Mucosa of rectum (tissue), 2 donors: Measurements from ENCODE around the gene NR6A1.

Experiments used
- H3K27ac ChIP-seq, 2 donors: one replicate each; pipeline ENCODE4 v1.7.0; 2013; ENCODE audit warnings: inconsistent platforms in 2 of 2, low read depth in 2 of 2, low read length in 2 of 2
- H3K27me3 ChIP-seq, 2 donors: one replicate each; pipeline ENCODE4 v1.7.0; 2013; ENCODE audit warnings: low read length in 2 of 2; ENCODE audit not compliant: control insufficient read depth in 2 of 2, insufficient read depth in 2 of 2
- H3K36me3 ChIP-seq, 2 donors: one replicate each; pipeline ENCODE4 v1.7.0; 2013; ENCODE audit warnings: low read length in 2 of 2; ENCODE audit not compliant: control insufficient read depth in 2 of 2, insufficient read depth in 2 of 2
- H3K4me1 ChIP-seq, 2 donors: one replicate each; pipeline ENCODE4 v1.7.0; 2013; ENCODE audit warnings: low read length in 2 of 2, mild to moderate bottlenecking in 1 of 2; ENCODE audit not compliant: control insufficient read depth in 2 of 2, insufficient read depth in 2 of 2
- H3K4me3 ChIP-seq, 2 donors: one replicate each; pipeline ENCODE4 v1.7.0; 2013; ENCODE audit warnings: low read length in 2 of 2
- H3K9ac ChIP-seq, 2 donors: one replicate each; pipeline ENCODE4 v1.7.0; 2013; ENCODE audit warnings: low read length in 2 of 2, low read depth in 1 of 2, mild to moderate bottlenecking in 1 of 2
- H3K9me3 ChIP-seq, 2 donors: one replicate each; pipeline ENCODE4 v1.7.0; 2013; ENCODE audit warnings: low read length in 2 of 2; ENCODE audit not compliant: control insufficient read depth in 2 of 2
- donor health status: healthy.
- donor health status: Normal muscosa, but diverticular disease.

Gene NR6A1

GRCh38 chr9:124487260-124488182 lies 283.6 kb downstream of the NR6A1 start:
- Histone ChIP-seq H3K27me3 (peaks cover 0 to 11% of the 10 kb centered on the region in 2 donors), H3K9ac (no peak overlapping the region), H3K4me3 (no peak overlapping the region), H3K27ac (no peak overlapping the region), H3K9me3 (no peaks in the 10 kb centered on the region), H3K4me1 (no peaks in the 10 kb centered on the region), H3K36me3 (no peaks in the 10 kb centered on the region)

- Histone ChIP-seq H3K9ac (no peak overlapping the region), H3K27ac (no peak overlapping the region), H3K4me3 (no peak overlapping the region), H3K27me3 (peaks cover 0 to 11% of the 10 kb centered on the region in 2 donors), H3K36me3 (no peaks in the 10 kb centered on the region), H3K9me3 (no peaks in the 10 kb centered on the region), H3K4me1 (no peaks in the 10 kb centered on the region)
Observed at GRCh38 chr9:124486778-124487259, 284.3 kb downstream of the NR6A1 start.

DNA sequence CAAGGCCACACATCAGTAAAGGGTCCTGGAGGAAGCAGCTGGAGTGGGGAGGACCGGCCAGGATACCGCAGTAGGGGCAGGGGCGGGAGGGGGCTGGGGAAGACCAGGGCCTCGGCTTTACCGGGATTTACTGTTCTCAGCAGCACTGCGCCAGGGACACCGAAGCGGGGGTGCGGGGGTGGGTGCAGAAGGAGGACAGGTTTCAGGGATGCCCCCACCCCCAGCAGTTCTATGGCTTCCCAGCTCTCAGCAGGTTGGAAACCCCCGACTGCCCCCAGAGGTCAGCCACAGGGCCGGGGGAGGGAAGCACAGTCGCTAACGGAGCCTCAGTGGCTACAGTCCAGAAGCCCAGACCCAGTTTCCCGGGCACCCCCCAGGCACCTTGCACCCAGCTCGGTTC lies 285.2 kb downstream of the NR6A1 start:
- no peak overlapping the region for H3K9ac ChIP-seq
- H3K4me3 ChIP-seq: no peak overlapping the region
- no peaks in the 10 kb centered on the region for H3K9me3 ChIP-seq
- no peaks in the 10 kb centered on the region for H3K36me3 ChIP-seq
- H3K4me1 ChIP-seq: no peaks in the 10 kb centered on the region
- peaks cover 0 to 16% of the 10 kb centered on the region in 2 donors for H3K27me3 ChIP-seq
- no peak overlapping the region for H3K27ac ChIP-seq

DNA sequence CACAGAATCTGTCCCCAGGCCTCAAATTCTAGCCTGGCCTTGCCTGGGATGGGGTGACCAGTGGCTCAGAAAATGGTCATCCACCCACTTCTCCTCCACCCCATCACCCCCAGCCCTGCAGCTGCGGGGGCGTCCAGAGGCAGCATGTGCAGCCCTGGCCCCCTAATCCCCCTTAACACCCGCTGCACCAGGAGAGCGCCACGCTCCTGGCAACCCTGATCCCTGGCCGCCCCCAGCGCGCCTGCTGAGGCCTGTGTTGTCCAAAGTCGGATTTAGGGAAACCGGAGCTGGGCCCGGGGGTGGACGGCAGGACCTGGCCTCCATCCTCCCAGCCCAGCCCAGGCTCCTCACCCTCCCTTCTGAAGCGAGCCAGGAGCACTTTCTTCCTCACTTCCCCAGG lies 285.9 kb downstream of the NR6A1 start:
- Histone ChIP-seq H3K36me3 (no peaks in the 10 kb centered on the region), H3K9me3 (no peaks in the 10 kb centered on the region), H3K27me3 (peaks cover 2 to 18% of the 10 kb centered on the region in 2 donors), H3K9ac (no peak overlapping the region), H3K4me1 (no peaks in the 10 kb centered on the region), H3K27ac (no peak overlapping the region), H3K4me3 (no peak overlapping the region)

DNA sequence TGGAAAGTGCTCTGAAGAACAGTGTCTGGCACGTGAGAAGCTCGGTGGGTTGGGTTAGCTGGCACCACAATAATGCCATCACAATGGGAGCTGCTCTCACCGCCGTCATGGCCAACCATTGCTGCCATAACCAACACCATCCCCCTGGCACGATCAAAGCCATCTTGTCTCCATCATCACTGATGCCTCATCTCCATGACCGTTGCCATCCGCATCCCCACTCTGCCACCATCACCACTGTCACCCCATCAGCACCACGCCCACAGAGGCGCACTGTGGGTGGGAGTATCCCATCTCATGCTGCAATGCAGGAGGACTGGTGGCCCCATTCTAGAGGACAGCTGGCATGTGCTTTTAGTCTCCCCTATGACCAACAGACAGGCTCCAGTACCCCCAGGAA lies 287.6 kb downstream of the NR6A1 start:
- no peaks in the 10 kb centered on the region for H3K4me1 ChIP-seq
- H3K36me3 ChIP-seq: no peaks in the 10 kb centered on the region
- H3K9me3 ChIP-seq: no peaks in the 10 kb centered on the region
- H3K27me3 ChIP-seq: peaks cover 12 to 20% of the 10 kb centered on the region in 2 donors
- H3K27ac ChIP-seq: no peak overlapping the region
- H3K4me3 ChIP-seq: no peak overlapping the region
- no peak overlapping the region for H3K9ac ChIP-seq

GRCh38 chr9:124482431-124483031 lies 288.6 kb downstream of the NR6A1 start:
- Histone ChIP-seq H3K36me3 (no peaks in the 10 kb centered on the region), H3K27me3 (peaks cover 17 to 27% of the 10 kb centered on the region in 2 donors), H3K27ac (no peak overlapping the region), H3K4me3 (no peak overlapping the region), H3K9ac (no peak overlapping the region), H3K9me3 (no peaks in the 10 kb centered on the region), H3K4me1 (no peaks in the 10 kb centered on the region)

DNA sequence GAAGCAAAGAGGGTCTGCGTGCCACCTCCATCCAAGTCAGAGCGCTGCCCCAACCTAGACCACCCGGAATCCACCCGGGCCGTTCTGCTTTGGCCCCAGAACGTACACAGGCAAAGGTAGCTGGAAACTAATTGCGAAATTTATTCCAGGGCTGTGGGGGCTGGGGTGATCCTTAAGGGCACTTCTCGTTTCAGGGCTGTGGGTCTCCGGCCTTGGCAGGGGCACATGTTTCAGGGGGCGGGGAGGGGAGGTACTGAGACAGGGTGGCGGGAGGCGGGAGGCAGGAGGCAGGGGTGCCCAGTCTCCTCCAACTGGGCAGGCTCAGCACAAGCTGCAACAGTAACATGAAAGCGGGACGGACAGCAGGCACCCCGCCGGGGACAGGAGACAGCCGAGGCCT lies 290.0 kb downstream of the NR6A1 start:
- peaks cover 22 to 34% of the 10 kb centered on the region in 2 donors for H3K27me3 ChIP-seq
- H3K4me1 ChIP-seq: no peaks in the 10 kb centered on the region
- no peak overlapping the region for H3K27ac ChIP-seq
- H3K9me3 ChIP-seq: no peaks in the 10 kb centered on the region
- H3K36me3 ChIP-seq: no peaks in the 10 kb centered on the region
- H3K4me3 ChIP-seq: no peak overlapping the region
- no peak overlapping the region for H3K9ac ChIP-seq

DNA sequence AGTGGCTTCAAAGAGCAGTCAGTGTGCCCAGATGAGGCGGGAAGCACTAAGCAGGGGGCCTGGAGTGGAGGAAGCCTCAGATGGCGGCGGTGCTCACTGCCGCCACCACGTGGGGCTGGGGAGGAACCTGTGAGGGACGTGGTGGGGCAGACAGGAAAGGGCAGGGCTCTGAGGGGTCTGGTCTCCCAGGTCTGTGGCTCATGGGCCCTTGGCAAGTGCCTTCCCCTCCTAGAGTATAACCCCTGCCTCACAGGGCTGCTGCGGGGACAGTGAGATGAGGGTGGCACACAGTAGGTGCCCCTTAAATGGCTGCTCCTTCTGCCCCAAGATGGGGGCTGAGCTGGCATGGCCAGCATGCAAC lies 290.5 kb downstream of the NR6A1 start:
- H3K4me3 ChIP-seq: no peak overlapping the region
- H3K9me3 ChIP-seq: no peaks in the 10 kb centered on the region
- no peaks in the 10 kb centered on the region for H3K4me1 ChIP-seq
- no peak overlapping the region for H3K9ac ChIP-seq
- peaks cover 22 to 34% of the 10 kb centered on the region in 2 donors for H3K27me3 ChIP-seq
- no peaks in the 10 kb centered on the region for H3K36me3 ChIP-seq
- H3K27ac ChIP-seq: no peak overlapping the region

DNA sequence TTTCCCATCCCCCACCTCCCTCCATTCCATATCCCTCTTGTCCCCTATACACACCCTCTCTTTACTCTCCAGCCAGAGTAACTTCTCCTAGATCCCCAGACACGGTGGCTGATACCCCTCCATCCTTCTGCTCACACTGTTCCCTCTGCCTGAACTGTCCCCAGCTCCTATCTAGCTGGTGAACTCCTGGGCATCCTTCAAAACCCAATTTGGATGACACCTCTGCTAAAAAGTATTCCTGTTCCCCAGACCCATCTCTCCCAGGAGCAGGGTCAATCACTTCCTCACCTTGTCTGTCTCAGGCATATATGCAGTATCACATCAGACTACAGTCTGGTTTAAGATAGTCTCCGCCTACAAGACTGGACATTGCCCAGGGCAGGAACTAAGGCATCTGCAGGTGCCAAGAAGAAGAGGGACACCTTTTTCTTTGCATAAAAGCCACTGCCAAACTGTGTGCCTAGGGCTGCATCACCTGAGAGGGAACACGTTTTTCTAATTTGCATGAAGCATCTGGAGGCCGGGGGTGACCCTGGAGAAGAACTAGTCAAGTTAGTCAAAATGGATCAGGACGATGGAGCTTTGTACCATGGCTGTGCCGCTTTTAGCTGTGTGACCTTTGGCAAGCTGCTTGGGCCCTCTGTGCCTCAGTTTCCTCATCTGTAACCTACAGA lies 291.0 kb downstream of the NR6A1 start:
- H3K27ac ChIP-seq: no peak overlapping the region
- no peaks in the 10 kb centered on the region for H3K9me3 ChIP-seq
- peaks cover 22 to 34% of the 10 kb centered on the region in 2 donors for H3K27me3 ChIP-seq
- H3K9ac ChIP-seq: no peak overlapping the region
- no peaks in the 10 kb centered on the region for H3K36me3 ChIP-seq
- H3K4me3 ChIP-seq: no peak overlapping the region
- H3K4me1 ChIP-seq: no peaks in the 10 kb centered on the region

- Histone ChIP-seq H3K9ac (no peak overlapping the region), H3K4me3 (no peak overlapping the region), H3K36me3 (no peaks in the 10 kb centered on the region), H3K4me1 (no peaks in the 10 kb centered on the region), H3K27me3 (peaks cover 22 to 34% of the 10 kb centered on the region in 2 donors), H3K9me3 (no peaks in the 10 kb centered on the region), H3K27ac (no peak overlapping the region)
Observed at GRCh38 chr9:124479371-124479770, 291.7 kb downstream of the NR6A1 start.
